Measurements from ENCODE around the gene CAPRIN2. TPM values are rescaled to one million over a fixed set of nuclear protein-coding genes. Genes with fewer than 3 reads are reported as not detected.

CAPRIN2 gene
- total RNA-seq, 1 experiment from 2014 or later: 16.4 TPM

DNA sequence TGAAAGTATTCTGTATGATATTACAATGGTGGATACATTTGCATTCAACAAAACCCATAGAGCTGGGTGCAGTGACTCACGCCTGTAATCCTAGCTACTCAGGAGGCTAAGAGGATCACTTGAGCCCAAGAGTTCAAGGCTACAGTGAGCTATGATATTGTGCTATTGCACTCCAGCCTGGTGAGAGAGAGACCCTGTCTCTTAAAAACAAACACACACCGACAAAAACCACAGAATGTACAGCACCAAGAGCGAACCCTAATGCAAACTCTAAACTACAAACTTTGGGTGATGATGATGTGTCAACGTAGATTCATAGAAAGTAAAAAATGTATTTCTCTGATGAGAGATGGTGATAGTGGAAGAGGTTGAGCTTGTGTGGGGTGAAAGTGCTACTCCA lies 8.6 kb downstream of the CAPRIN2 start:
- ChIA-PET POLR2A (ENCODE audit: low non-redundant PET) (no interaction called here), CTCF (no interaction called here)
- Histone ChIP-seq H3K4me3 (ENCODE audit: low read depth, low read length, poor library complexity, severe bottlenecking) (no peak overlapping the region), H3K4me1 (ENCODE audit: insufficient read depth, low read length, poor library complexity, severe bottlenecking) (no peaks in the 10 kb centered on the region), H3K27me3 (replicated peaks; ENCODE audit: insufficient read depth, low read depth, low read length, poor library complexity) (no peaks in the 10 kb centered on the region), H3K36me3 (ENCODE audit: insufficient read depth, low read length, poor library complexity, severe bottlenecking) (no peaks in the 10 kb centered on the region), H3K9me3 (ENCODE audit: low read depth, low read length, poor library complexity, severe bottlenecking) (no peaks in the 10 kb centered on the region), H3K27ac (ENCODE audit: low read depth, low read length, poor library complexity, severe bottlenecking) (no peak overlapping the region)
- TF ChIP-seq, protein P1, sequence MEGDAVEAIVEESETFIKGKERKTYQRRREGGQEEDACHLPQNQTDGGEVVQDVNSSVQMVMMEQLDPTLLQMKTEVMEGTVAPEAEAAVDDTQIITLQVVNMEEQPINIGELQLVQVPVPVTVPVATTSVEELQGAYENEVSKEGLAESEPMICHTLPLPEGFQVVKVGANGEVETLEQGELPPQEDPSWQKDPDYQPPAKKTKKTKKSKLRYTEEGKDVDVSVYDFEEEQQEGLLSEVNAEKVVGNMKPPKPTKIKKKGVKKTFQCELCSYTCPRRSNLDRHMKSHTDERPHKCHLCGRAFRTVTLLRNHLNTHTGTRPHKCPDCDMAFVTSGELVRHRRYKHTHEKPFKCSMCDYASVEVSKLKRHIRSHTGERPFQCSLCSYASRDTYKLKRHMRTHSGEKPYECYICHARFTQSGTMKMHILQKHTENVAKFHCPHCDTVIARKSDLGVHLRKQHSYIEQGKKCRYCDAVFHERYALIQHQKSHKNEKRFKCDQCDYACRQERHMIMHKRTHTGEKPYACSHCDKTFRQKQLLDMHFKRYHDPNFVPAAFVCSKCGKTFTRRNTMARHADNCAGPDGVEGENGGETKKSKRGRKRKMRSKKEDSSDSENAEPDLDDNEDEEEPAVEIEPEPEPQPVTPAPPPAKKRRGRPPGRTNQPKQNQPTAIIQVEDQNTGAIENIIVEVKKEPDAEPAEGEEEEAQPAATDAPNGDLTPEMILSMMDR (conservative IDR thresholded peaks at IDR 0.05; ENCODE audit: low read depth, low read length): no peak
- no peak for TF ChIP-seq EZH2 (IDR thresholded peaks at IDR 0.05; ENCODE audit: borderline replicate concordance, low read depth, low read length, poor library complexity, severe bottlenecking)
- intact Hi-C loops (cut with micrococcal nuclease; ENCODE audit: unreplicated experiment): no loop called here
- no peak for DNase-seq (ENCODE audit: low spot score)
- BruUV-seq (replicated peaks): no TSS peak

DNA sequence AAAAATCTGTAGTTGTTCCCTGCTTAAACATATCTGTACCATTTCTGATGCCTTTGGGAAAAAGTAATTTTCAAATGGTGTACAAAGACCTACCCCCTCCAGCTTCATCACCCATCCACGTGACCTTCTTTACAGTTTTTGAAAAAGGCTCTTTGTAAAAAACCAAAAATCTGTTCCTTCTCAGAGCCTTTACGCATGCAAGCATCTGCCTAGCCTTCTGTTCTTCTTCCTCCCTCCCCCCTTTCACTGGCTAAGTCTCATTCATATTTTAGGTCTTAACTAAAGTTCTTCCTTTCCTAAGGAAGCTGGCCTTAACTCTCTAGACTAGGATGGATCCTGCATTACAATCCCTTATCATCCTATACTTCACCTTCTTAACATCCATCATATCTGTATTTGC lies 10.4 kb downstream of the CAPRIN2 start:
- no peaks in the 10 kb centered on the region for H3K36me3 ChIP-seq (ENCODE audit: insufficient read depth, low read length, poor library complexity, severe bottlenecking)
- H3K4me3 ChIP-seq (ENCODE audit: low read depth, low read length, poor library complexity, severe bottlenecking): no peak overlapping the region
- no peaks in the 10 kb centered on the region for H3K4me1 ChIP-seq (ENCODE audit: insufficient read depth, low read length, poor library complexity, severe bottlenecking)
- H3K9me3 ChIP-seq (ENCODE audit: low read depth, low read length, poor library complexity, severe bottlenecking): no peaks in the 10 kb centered on the region
- H3K27ac ChIP-seq (ENCODE audit: low read depth, low read length, poor library complexity, severe bottlenecking): no peak overlapping the region
- no TSS peak for BruUV-seq (replicated peaks)
- TF ChIP-seq, protein P1 (conservative IDR thresholded peaks at IDR 0.05; ENCODE audit: low read depth, low read length): no peak
- no peak for TF ChIP-seq EZH2 (IDR thresholded peaks at IDR 0.05; ENCODE audit: borderline replicate concordance, low read depth, low read length, poor library complexity, severe bottlenecking)
- DNase-seq (ENCODE audit: low spot score): no peak
- POLR2A ChIA-PET (ENCODE audit: low non-redundant PET): interaction anchor here (0.6 kb wide), 1 partner anchor 628 kb away, joined by 3 read pairs; no protein-coding TSS in a partner anchor
- intact Hi-C loops (cut with micrococcal nuclease; ENCODE audit: unreplicated experiment): no loop called here
- CTCF ChIA-PET: no interaction called here
- no peaks in the 10 kb centered on the region for H3K27me3 ChIP-seq (replicated peaks; ENCODE audit: insufficient read depth, low read depth, low read length, poor library complexity)

DNA sequence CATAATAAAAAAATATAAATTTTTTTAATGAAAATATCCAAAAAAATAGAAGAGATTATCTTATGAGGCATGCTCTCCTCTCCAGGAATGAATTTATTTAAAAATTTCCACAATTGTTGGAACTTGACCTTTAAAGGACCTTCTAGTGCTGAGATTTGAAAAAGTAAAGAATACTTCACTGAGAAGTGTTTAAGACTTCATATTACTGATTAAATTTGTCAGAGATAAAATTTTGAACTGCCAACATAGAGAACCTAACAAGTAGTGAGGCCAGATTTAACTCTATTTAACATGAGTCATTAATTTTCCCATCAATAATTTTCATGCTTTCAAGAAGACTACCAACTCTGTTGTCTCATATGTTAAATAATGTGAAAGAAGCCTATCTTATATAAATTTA lies 14.5 kb downstream of the CAPRIN2 start:
- BruUV-seq (replicated peaks): no TSS peak
- Histone ChIP-seq H3K36me3 (ENCODE audit: insufficient read depth, low read length, poor library complexity, severe bottlenecking) (no peaks in the 10 kb centered on the region), H3K4me1 (ENCODE audit: insufficient read depth, low read length, poor library complexity, severe bottlenecking) (no peaks in the 10 kb centered on the region), H3K9me3 (ENCODE audit: low read depth, low read length, poor library complexity, severe bottlenecking) (no peaks in the 10 kb centered on the region), H3K27me3 (replicated peaks; ENCODE audit: insufficient read depth, low read depth, low read length, poor library complexity) (no peaks in the 10 kb centered on the region), H3K27ac (ENCODE audit: low read depth, low read length, poor library complexity, severe bottlenecking) (no peak overlapping the region), H3K4me3 (ENCODE audit: low read depth, low read length, poor library complexity, severe bottlenecking) (no peak overlapping the region)
- CTCF ChIA-PET: no interaction called here
- POLR2A ChIA-PET (ENCODE audit: low non-redundant PET): no interaction called here
- no peak for DNase-seq (ENCODE audit: low spot score)
- no peak for TF ChIP-seq EZH2 (IDR thresholded peaks at IDR 0.05; ENCODE audit: borderline replicate concordance, low read depth, low read length, poor library complexity, severe bottlenecking)
- TF ChIP-seq, protein P1 (conservative IDR thresholded peaks at IDR 0.05; ENCODE audit: low read depth, low read length): no peak
- intact Hi-C loops (cut with micrococcal nuclease; ENCODE audit: unreplicated experiment): no loop called here

All from A673 (cell line).